H1 (cell line): ENCODE data around the gene NUMB.

Experiments used
- CREB1 ChIP-seq: IDR thresholded peaks from 2 replicates; pipeline ENCODE4 v1.6.1; 2012; ENCODE audit warnings: inconsistent platforms
- MAX ChIP-seq: IDR thresholded peaks from 2 replicates; pipeline ENCODE4 v1.6.1; 2012; ENCODE audit warnings: inconsistent platforms
- SIX5 ChIP-seq: IDR thresholded peaks from 2 replicates; pipeline ENCODE4 v1.6.1; 2011; ENCODE audit warnings: mild to moderate bottlenecking, low read depth, low read length

GRCh38 chr14:73252491-73253322, 205.6 kb downstream of the NUMB start:
- TF ChIP-seq CREB1 (no peak), SIX5 (no peak), MAX (no peak)
